Kidney (tissue), 14 donors: ENCODE measurements around the gene ZNF205. TPM values are rescaled to one million over a fixed set of nuclear protein-coding genes. Genes with fewer than 3 reads are reported as not detected.

Experiments used
- DNase-seq, 5 donors: peaks; one replicate each; pipeline ENCODE4 v3.0.0-alpha.2; 2013 to 2020
- FAIRE-seq: peaks from 2 replicates; lab custom pipeline; 2012; peaks lifted over from hg19 to GRCh38; lab: Jason Lieb, UNC
- H3K27ac ChIP-seq, 2 donors: one replicate each; pipeline ENCODE4 v1.7.0; 2013; ENCODE audit warnings: low read depth in 2 of 2, low read length in 2 of 2, inconsistent platforms in 1 of 2
- H3K27me3 ChIP-seq: one replicate; pipeline ENCODE4 v1.7.1; 2013; ENCODE audit warnings: low read length, inconsistent platforms; ENCODE audit not compliant: control insufficient read depth, insufficient read depth
- H3K36me3 ChIP-seq, 3 donors: one replicate each; pipeline versions ENCODE4 v1.7.0 to v1.7.1; 2013; ENCODE audit warnings: low read length in 3 of 3, control low read depth in 1 of 3, inconsistent platforms in 1 of 3; ENCODE audit not compliant: insufficient read depth in 3 of 3, control insufficient read depth in 2 of 3
- H3K4me1 ChIP-seq, 3 donors: one replicate each; pipeline versions ENCODE4 v1.7.0 to v1.7.1; 2013; ENCODE audit warnings: low read length in 3 of 3, inconsistent platforms in 1 of 3, low read depth in 1 of 3; ENCODE audit not compliant: control insufficient read depth in 2 of 3, insufficient read depth in 2 of 3
- H3K4me3 ChIP-seq, 3 donors: one replicate each; pipeline versions ENCODE4 v1.7.0 to v1.8.1; 2013; ENCODE audit warnings: low read length in 3 of 3, control low read depth in 1 of 3, inconsistent platforms in 1 of 3
- H3K9ac ChIP-seq, 3 donors: one replicate each; pipeline versions ENCODE4 v1.7.0 to v1.7.1; 2013; ENCODE audit warnings: low read length in 3 of 3, control low read depth in 1 of 3, inconsistent platforms in 1 of 3
- H3K9me3 ChIP-seq, 3 donors: one replicate each; pipeline versions ENCODE4 v1.7.0 to v1.7.1; 2013; ENCODE audit warnings: low read length in 3 of 3, control low read depth in 1 of 3, inconsistent platforms in 1 of 3; ENCODE audit not compliant: control insufficient read depth in 2 of 3, insufficient read depth in 1 of 3
- intact Hi-C: fragments of 100-400 bp; cut with DNase I; formaldehyde crosslinking; loops from one replicate; pipeline ENCODE4 v1.11.1; 2022
- polyA plus RNA-seq: library from polyadenylated mRNA; stranded (reverse); fragments of 350-450 nt; fragmentation: Illumina TruSeq; extraction: RNeasy Lipid Tissue Mini Kit (QIAGEN cat#74804); gene quantifications from one replicate; pipeline ENCODE4 v1.2.3, GENCODE V29; 2014; ENCODE audit warnings: low read depth, low replicate concordance; ENCODE audit not compliant: insufficient read depth
- total RNA-seq: library from RNA; stranded (reverse); fragmentation: NEBNext Ultra II Directional; extraction: Animal tissue kit (Norgen Biotek cat#: 25700); gene quantifications from one replicate; pipeline ENCODE4 v1.2.1, GENCODE V29; 2021
- TF ChIP-seq, protein P1 (sequence below): IDR thresholded peaks from 3 replicates; pipeline ENCODE4 v1.5.1; 2012; ENCODE audit warnings: mild to moderate bottlenecking, moderate library complexity, borderline replicate concordance; ENCODE audit not compliant: insufficient read depth; ENCODE audit errors: extremely low read depth
- donor health status: control.
- donor health status: control.
- donor health status: control.
- donor health status: control.
- donor health status: control.
- donor health status: DM: yes; HTN: yes; CAD: no.
- donor health status: Normal renal cell carcinoma (clear cell type).

ZNF205 gene
- total and polyA plus RNA-seq, 2 donors from 2014 or later = 12.7 to 14.1 TPM

DNA sequence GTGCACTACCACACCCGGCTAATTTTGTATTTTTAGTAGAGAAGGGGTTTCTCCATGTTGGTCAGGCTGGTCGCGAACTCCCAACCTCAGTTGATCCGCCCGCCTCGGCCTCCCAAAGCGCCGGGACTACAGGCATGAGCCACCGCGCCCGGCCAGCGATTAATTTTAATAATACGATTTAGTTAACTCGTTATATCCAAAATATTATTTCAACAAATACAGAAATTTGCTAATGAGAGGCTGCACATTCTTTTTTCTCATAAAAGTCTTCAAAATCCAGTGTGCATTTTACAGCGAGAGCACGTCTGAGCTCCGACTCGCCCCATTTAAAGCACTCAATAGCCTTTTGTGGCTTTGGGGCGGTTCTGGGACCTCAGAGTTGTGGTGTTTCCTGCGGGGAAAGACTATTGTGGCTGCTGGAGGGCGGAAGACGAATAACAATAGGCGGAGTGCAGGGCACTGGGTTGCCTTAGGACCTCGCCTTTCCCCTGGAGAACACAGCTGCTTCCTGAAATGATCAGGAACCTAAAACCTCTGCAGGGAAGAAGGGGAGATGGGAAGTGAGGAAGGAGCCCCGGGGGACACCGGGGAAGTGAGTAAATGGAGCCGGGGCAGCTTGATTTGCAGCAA lies 10.4 kb upstream of the ZNF205 start:
- no peaks in the 10 kb centered on the region for H3K36me3 ChIP-seq
- TF ChIP-seq, protein P1, sequence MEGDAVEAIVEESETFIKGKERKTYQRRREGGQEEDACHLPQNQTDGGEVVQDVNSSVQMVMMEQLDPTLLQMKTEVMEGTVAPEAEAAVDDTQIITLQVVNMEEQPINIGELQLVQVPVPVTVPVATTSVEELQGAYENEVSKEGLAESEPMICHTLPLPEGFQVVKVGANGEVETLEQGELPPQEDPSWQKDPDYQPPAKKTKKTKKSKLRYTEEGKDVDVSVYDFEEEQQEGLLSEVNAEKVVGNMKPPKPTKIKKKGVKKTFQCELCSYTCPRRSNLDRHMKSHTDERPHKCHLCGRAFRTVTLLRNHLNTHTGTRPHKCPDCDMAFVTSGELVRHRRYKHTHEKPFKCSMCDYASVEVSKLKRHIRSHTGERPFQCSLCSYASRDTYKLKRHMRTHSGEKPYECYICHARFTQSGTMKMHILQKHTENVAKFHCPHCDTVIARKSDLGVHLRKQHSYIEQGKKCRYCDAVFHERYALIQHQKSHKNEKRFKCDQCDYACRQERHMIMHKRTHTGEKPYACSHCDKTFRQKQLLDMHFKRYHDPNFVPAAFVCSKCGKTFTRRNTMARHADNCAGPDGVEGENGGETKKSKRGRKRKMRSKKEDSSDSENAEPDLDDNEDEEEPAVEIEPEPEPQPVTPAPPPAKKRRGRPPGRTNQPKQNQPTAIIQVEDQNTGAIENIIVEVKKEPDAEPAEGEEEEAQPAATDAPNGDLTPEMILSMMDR = no peak
- DNase-seq = peak in 1 of 5 donors; percentile 61
- no peak overlapping the region for H3K4me3 ChIP-seq
- no peaks in the 10 kb centered on the region for H3K27me3 ChIP-seq
- no peak for FAIRE-seq
- intact Hi-C loops = no loop called here
- H3K27ac ChIP-seq = no peak overlapping the region
- H3K9me3 ChIP-seq = no peaks in the 10 kb centered on the region
- H3K9ac ChIP-seq = no peak overlapping the region
- peaks cover 0 to 9% (median 2%) of the 10 kb centered on the region in 3 donors for H3K4me1 ChIP-seq

DNA sequence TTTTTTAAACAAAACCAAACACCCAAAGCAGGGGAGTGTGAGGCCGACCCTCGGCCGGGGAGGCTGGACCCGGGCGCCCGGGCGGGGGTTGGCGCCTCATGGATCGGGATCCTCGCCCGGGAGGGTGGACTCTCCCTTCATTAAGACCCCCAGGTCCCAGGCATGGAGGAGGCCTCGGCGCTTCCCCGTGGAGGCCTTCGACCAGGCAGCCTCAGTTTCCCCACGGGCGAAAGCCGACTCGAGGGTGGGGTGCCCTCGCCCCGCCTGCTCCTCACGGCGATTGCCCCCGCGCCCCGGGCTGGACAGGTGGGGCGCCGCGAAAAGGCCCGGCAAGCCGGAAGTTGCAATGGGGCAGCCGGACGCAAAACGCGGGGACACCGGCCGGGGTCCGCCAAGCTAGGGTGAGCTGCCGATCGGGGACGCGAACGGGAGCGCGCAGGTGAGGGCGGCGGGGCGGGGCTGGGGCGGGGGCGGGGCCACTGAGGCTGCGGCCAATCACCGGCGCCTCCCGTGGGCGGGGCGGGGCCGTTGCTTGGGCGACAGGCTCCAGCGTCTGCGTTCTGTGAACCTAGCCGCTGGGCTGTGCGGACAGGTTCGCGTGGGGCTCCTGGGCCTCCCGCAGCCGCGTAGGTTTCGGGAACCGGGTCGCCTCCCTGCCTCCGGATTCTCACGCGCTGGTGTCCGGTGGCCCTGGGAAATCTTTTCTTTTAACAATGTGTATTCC lies 6.0 kb upstream of the ZNF205 start:
- no peak for FAIRE-seq

DNA sequence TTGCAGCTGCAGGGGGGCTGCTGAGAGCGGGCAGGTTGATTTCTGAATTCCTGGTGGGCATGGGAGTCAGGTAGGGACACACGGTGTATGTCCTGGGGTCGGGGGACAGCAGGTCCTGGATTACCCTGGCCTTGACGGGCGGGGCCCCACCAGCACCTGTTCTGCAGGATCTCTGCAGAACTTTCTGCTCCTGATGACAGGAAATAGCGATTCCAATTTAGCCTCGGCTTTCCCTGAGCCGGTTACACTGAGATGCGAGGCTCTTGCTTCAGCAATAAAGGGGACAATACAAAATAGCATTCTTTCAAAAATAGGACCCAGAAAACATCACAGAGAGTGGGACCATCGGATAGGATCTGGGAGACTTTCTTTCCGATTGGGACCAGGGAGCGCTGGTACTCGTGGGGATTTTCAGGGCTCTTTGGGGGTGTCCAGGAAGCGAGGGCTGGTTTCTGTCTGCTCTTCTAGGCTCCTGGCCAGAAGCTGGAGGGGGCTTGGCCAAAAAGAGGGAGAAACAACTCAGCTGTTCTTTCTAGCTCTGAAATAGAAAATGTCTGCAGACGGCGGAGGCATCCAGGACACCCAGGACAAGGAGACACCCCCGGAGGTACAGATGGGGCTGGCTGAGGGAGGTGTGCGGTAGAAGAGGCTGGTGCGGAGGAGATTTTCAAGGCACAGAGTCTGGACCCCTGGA lies 642 bp downstream of the ZNF205 start:
- H3K27me3 ChIP-seq = no peaks in the 10 kb centered on the region
- FAIRE-seq (no peak), DNase-seq (peak in 2 of 5 donors; percentile 36 to 85)
- intact Hi-C loops = loop anchor here (10.0 kb wide), 1 partner anchor 48 kb away; the partner anchor contains the start of gene IL32
- H3K4me1 ChIP-seq = peaks cover 0 to 18% (median 11%) of the 10 kb centered on the region in 3 donors
- H3K9me3 ChIP-seq = no peaks in the 10 kb centered on the region
- TF ChIP-seq, protein P1 = no peak
- H3K9ac ChIP-seq = peak overlapping the region; percentile 32 to 92 (median 51)
- peak overlapping the region; percentile 48 to 81 (median 66) for H3K4me3 ChIP-seq
- peaks cover 2 to 4% (median 3%) of the 10 kb centered on the region in 3 donors for H3K36me3 ChIP-seq
- peak overlapping the region; percentile 20 to 39 for H3K27ac ChIP-seq

More for the DNA sequence above, 6.0 kb upstream of the ZNF205 start:
- H3K27me3 ChIP-seq = no peaks in the 10 kb centered on the region
- H3K4me3 ChIP-seq = peak overlapping the region; percentile 67
- peak overlapping the region; percentile 20 to 82 (median 73) for H3K9ac ChIP-seq
- DNase-seq = peak; percentile 94 to 98 (median 97)
- intact Hi-C loops = no loop called here
- peaks cover 0 to 7% (median 0%) of the 10 kb centered on the region in 3 donors for H3K4me1 ChIP-seq
- H3K9me3 ChIP-seq = no peaks in the 10 kb centered on the region
- no peaks in the 10 kb centered on the region for H3K36me3 ChIP-seq
- peak overlapping the region in 1 of 2 donors; percentile 67 for H3K27ac ChIP-seq
- TF ChIP-seq, protein P1 = no peak
